Astrocyte (in vitro differentiated cells and primary cell): ENCODE data around the gene PCBP1.

ENCODE experiments used
- EZH2 ChIP-seq: IDR thresholded peaks from 2 replicates; pipeline ENCODE4 v1.6.1; 2012; ENCODE audit warnings: mild to moderate bottlenecking, low read length, inconsistent platforms; ENCODE audit not compliant: insufficient read depth
- TF ChIP-seq, protein P1 (sequence below): IDR thresholded peaks from 2 replicates; pipeline ENCODE4 v1.5.1; 2011; ENCODE audit warnings: low read depth, mild to moderate bottlenecking, inconsistent platforms, low read length, moderate library complexity; ENCODE audit not compliant: insufficient read depth

DNA sequence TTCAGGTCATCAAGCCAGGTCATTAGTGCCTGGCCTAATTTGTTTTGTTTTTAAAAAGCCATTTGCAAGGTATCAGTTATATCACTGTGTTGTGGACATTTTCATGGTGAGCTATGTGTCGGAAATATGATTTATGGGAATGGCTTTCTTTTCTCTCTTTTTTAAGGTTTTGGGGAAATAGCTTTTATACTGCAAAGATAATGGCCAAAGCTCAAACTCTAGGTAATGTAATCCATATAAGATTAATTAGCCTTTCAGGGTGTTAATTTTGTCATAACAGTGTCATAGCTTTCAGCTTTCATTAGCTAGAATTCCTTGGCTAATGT, 45.8 kb downstream of the PCBP1 start:
- TF ChIP-seq, protein P1, sequence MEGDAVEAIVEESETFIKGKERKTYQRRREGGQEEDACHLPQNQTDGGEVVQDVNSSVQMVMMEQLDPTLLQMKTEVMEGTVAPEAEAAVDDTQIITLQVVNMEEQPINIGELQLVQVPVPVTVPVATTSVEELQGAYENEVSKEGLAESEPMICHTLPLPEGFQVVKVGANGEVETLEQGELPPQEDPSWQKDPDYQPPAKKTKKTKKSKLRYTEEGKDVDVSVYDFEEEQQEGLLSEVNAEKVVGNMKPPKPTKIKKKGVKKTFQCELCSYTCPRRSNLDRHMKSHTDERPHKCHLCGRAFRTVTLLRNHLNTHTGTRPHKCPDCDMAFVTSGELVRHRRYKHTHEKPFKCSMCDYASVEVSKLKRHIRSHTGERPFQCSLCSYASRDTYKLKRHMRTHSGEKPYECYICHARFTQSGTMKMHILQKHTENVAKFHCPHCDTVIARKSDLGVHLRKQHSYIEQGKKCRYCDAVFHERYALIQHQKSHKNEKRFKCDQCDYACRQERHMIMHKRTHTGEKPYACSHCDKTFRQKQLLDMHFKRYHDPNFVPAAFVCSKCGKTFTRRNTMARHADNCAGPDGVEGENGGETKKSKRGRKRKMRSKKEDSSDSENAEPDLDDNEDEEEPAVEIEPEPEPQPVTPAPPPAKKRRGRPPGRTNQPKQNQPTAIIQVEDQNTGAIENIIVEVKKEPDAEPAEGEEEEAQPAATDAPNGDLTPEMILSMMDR = no peak
- no peak for TF ChIP-seq EZH2
